Erythroblast (primary cell): ENCODE measurements around the gene TRABD2B.

Experiments
- DNase-seq, 2 experiments: peaks; one replicate each; lab custom pipeline; 2025; lab: John Stamatoyannopoulos, UW
- GATA1 ChIP-seq: IDR thresholded peaks from 2 replicates; pipeline ENCODE4 v1.6.1; 2011; ENCODE audit warnings: low read depth, mild to moderate bottlenecking, control low read depth, low read length, moderate library complexity
- POLR2A ChIP-seq: IDR thresholded peaks from 2 replicates; pipeline ENCODE4 v1.6.1; 2011; ENCODE audit warnings: mild to moderate bottlenecking, low read length

TRABD2B gene

GRCh38 chr1:47824297-47824696 lies 172.9 kb downstream of the TRABD2B start:
- TF ChIP-seq GATA1 (no peak), POLR2A (no peak)
- DNase-seq, result no peak

- DNase-seq, result no peak
- TF ChIP-seq POLR2A, result no peak
- no peak for TF ChIP-seq GATA1
These were observed 174.0 kb downstream of the TRABD2B start for GRCh38 chr1:47823040-47823808.

GRCh38 chr1:47821760-47822159 lies 175.4 kb downstream of the TRABD2B start:
- no peak for TF ChIP-seq GATA1
- no peak for DNase-seq

- no peak for TF ChIP-seq GATA1
- no peak for TF ChIP-seq POLR2A
- DNase-seq, result no peak
These were observed 177.7 kb downstream of the TRABD2B start for GRCh38 chr1:47819574-47819888.

GRCh38 chr1:47818682-47819573 lies 178.3 kb downstream of the TRABD2B start:
- TF ChIP-seq GATA1, result no peak
- no peak for TF ChIP-seq POLR2A
- DNase-seq, result no peak

GRCh38 chr1:47817861-47818260 lies 179.3 kb downstream of the TRABD2B start:
- TF ChIP-seq GATA1, result no peak
- no peak for DNase-seq

GRCh38 chr1:47816325-47817071 lies 180.7 kb downstream of the TRABD2B start:
- DNase-seq, result no peak
- TF ChIP-seq GATA1 (no peak), POLR2A (no peak)

GRCh38 chr1:47814612-47815395 lies 182.4 kb downstream of the TRABD2B start:
- DNase-seq, result no peak
- no peak for TF ChIP-seq GATA1
- no peak for TF ChIP-seq POLR2A

GRCh38 chr1:47813970-47814369 lies 183.2 kb downstream of the TRABD2B start:
- DNase-seq, result no peak
- TF ChIP-seq POLR2A (no peak), GATA1 (no peak)

GRCh38 chr1:47812904-47813514 lies 184.2 kb downstream of the TRABD2B start:
- DNase-seq, result no peak
- TF ChIP-seq POLR2A (no peak), GATA1 (no peak)

GRCh38 chr1:47810964-47811682 lies 186.1 kb downstream of the TRABD2B start:
- no peak for TF ChIP-seq GATA1
- TF ChIP-seq POLR2A, result no peak

GRCh38 chr1:47809301-47810084 lies 187.7 kb downstream of the TRABD2B start:
- TF ChIP-seq GATA1 (no peak), POLR2A (no peak)
- no peak for DNase-seq

More at GRCh38 chr1:47810964-47811682, 186.1 kb downstream of the TRABD2B start:
- DNase-seq, result no peak
